GM21367 (cell line): Measurements from ENCODE around the gene GPAM.
"Not testable (repeated sequence)": the region's sequence is repeated elsewhere in the genome, so short reads cannot be mapped to it uniquely, and the experiment has no call there.

ENCODE experiments used
- ATAC-seq: cut with Tn5 transposase; IDR thresholded peaks from one replicate; pipeline ENCODE4 v1.9.1; 2021; ENCODE audit not compliant: unreplicated experiment

Gene GPAM

GRCh38 chr10:112216966-112217365 lies 33.4 kb upstream of the GPAM start:
- no peak for ATAC-seq

GRCh38 chr10:112216151-112216550 lies 32.6 kb upstream of the GPAM start:
- no peak for ATAC-seq

GRCh38 chr10:112215342-112215774 lies 31.8 kb upstream of the GPAM start:
- ATAC-seq: peak; percentile 50

- no peak for ATAC-seq
Observed at GRCh38 chr10:112214298-112214926, 30.8 kb upstream of the GPAM start.

- no peak for ATAC-seq
Observed at GRCh38 chr10:112213836-112214235, 30.3 kb upstream of the GPAM start.

GRCh38 chr10:112213098-112213823 lies 29.7 kb upstream of the GPAM start:
- ATAC-seq: no peak

GRCh38 chr10:112210666-112211065 lies 27.1 kb upstream of the GPAM start:
- ATAC-seq: no peak

GRCh38 chr10:112209684-112210131 lies 26.1 kb upstream of the GPAM start:
- ATAC-seq: no peak

- ATAC-seq: no peak
Observed at GRCh38 chr10:112208997-112209396, 25.4 kb upstream of the GPAM start.

GRCh38 chr10:112208292-112208691 lies 24.7 kb upstream of the GPAM start:
- no peak for ATAC-seq

GRCh38 chr10:112203328-112204076 lies 19.9 kb upstream of the GPAM start:
- ATAC-seq: peak; percentile 73

GRCh38 chr10:112202561-112203241 lies 19.1 kb upstream of the GPAM start:
- ATAC-seq: peak; percentile 74

- no peak for ATAC-seq
Observed at GRCh38 chr10:112202076-112202475, 18.5 kb upstream of the GPAM start.

- ATAC-seq: no peak
Observed at GRCh38 chr10:112201334-112201733, 17.8 kb upstream of the GPAM start.

GRCh38 chr10:112200259-112200658 lies 16.7 kb upstream of the GPAM start:
- not testable (repeated sequence) for ATAC-seq

GRCh38 chr10:112197662-112198061 lies 14.1 kb upstream of the GPAM start:
- not testable (repeated sequence) for ATAC-seq

GRCh38 chr10:112195224-112195623 lies 11.7 kb upstream of the GPAM start:
- ATAC-seq: no peak

GRCh38 chr10:112191791-112192190 lies 8.2 kb upstream of the GPAM start:
- no peak for ATAC-seq

GRCh38 chr10:112191041-112191590 lies 7.6 kb upstream of the GPAM start:
- no peak for ATAC-seq

- no peak for ATAC-seq
Observed at GRCh38 chr10:112189465-112189864, 5.9 kb upstream of the GPAM start.

GRCh38 chr10:112187527-112187926 lies 4.0 kb upstream of the GPAM start:
- ATAC-seq: no peak
